K562 (cell line): ENCODE data around the gene KLHL28. TPM values are rescaled to one million over a fixed set of nuclear protein-coding genes. Genes with fewer than 3 reads are reported as not detected.

Experiments used
- E2F4 ChIP-seq: sonication (generic); formaldehyde crosslinking; IDR thresholded peaks from 2 replicates; pipeline ENCODE4 v1.8.0; 2022; ENCODE audit warnings: mild to moderate bottlenecking, low read depth, missing genetic modification reagents
- FIP1L1 ChIP-seq: fragments of 200-400 bp; formaldehyde crosslinking; IDR thresholded peaks from 2 replicates; pipeline ENCODE4 v1.6.1; 2018; ENCODE audit warnings: mild to moderate bottlenecking, low read depth, low read length; ENCODE audit not compliant: poor library complexity, severe bottlenecking
- GABPB1 ChIP-seq: sonication (generic); formaldehyde crosslinking; IDR thresholded peaks from 2 replicates; pipeline ENCODE4 v1.8.0; 2022; ENCODE audit warnings: mild to moderate bottlenecking, missing genetic modification reagents
- GATA2 ChIP-seq: sonication (generic); formaldehyde crosslinking; IDR thresholded peaks from 2 replicates; pipeline ENCODE4 v1.4.0; 2020; ENCODE audit warnings: mild to moderate bottlenecking, missing genetic modification reagents
- MCM3 ChIP-seq: fragments of 450-650 bp; IDR thresholded peaks from 2 replicates; pipeline ENCODE4 v1.6.1; 2016
- MTF1 ChIP-seq: fragments of 250-450 bp; sonication (Bioruptor Pico); IDR thresholded peaks from 2 replicates; pipeline ENCODE4 v1.9.0; 2021; ENCODE audit warnings: moderate library complexity, mild to moderate bottlenecking, inconsistent platforms, borderline replicate concordance
- NKRF ChIP-seq: fragments of 450-650 bp; IDR thresholded peaks from 2 replicates; pipeline ENCODE4 v1.6.1; 2016; ENCODE audit warnings: borderline replicate concordance
- RFX1 ChIP-seq: fragments of 450-650 bp; IDR thresholded peaks from 2 replicates; pipeline ENCODE4 v1.6.1; 2016; ENCODE audit warnings: mild to moderate bottlenecking, moderate library complexity
- TCF7L2 ChIP-seq: fragments of 150-350 bp; IDR thresholded peaks from 2 replicates; pipeline ENCODE4 v1.6.1; 2016; ENCODE audit warnings: low read depth, mild to moderate bottlenecking, low read length, moderate library complexity
- TFAM ChIP-seq: fragments of 250-450 bp; sonication (Bioruptor Pico); conservative IDR thresholded peaks from 2 replicates; pipeline ENCODE4 v1.5.0; 2021; ENCODE audit warnings: mild to moderate bottlenecking, moderate library complexity
- ZNF140 ChIP-seq: fragments of 250-450 bp; sonication (Bioruptor Pico); IDR thresholded peaks from 2 replicates; pipeline ENCODE4 v1.8.0; 2021; ENCODE audit warnings: moderate library complexity, mild to moderate bottlenecking, inconsistent platforms
- ZNF512 ChIP-seq: IDR thresholded peaks from 2 replicates; pipeline ENCODE4 v1.6.1; 2016; ENCODE audit warnings: missing genetic modification characterization, missing compliant biosample characterization
- ZNF586 ChIP-seq: fragments of 450-650 bp; formaldehyde crosslinking; conservative IDR thresholded peaks from 2 replicates; pipeline ENCODE4 v1.4.0; 2020; ENCODE audit warnings: mild to moderate bottlenecking, moderate library complexity
- ZZZ3 ChIP-seq: fragments of 450-650 bp; IDR thresholded peaks from 2 replicates; pipeline ENCODE4 v1.6.1; 2016; ENCODE audit warnings: antibody characterized with exemption, mild to moderate bottlenecking, moderate library complexity
- polyA plus RNA-seq, 8 experiments: library from polyadenylated mRNA; depleted of rRNA in 4 of 8; stranded (reverse) in 5 of 8; unstranded in 3 of 8; fragments of >200 nt; fragmentation: Nextera tagmentation in 2 of 8; fragmentation: Illumina TruSeq in 1 of 8; extraction: Ambion mirVana in 2 of 8; extraction: Trizol in 1 of 8; gene quantifications; 2 replicates each; pipeline versions ENCODE4 v1.2.1 to v1.2.3, GENCODE V29; 2011 to 2014; ENCODE audit warnings: inconsistent platforms in 1 of 8, missing spikeins in 1 of 8
- total RNA-seq, 7 experiments: library from RNA; depleted of rRNA in 6 of 7; stranded (reverse); fragments of >200 nt in 6 of 7; fragmentation: Illumina TruSeq in 2 of 7; extraction: Trizol in 2 of 7; gene quantifications; 2 replicates each; pipeline versions ENCODE4 v1.2.1 to v1.2.3, GENCODE V29; 2011 to 2021; ENCODE audit warnings: low replicate concordance in 1 of 7
- TF ChIP-seq, protein P1 (sequence below): fragments of 450-650 bp; conservative IDR thresholded peaks from 2 replicates; pipeline ENCODE4 v1.6.1; 2016; ENCODE audit warnings: missing genetic modification characterization, low read depth, mild to moderate bottlenecking, missing compliant biosample characterization, moderate library complexity
- TF ChIP-seq, protein P2 (sequence below): fragments of 250-450 bp; sonication (Bioruptor Pico); IDR thresholded peaks from 2 replicates; pipeline ENCODE4 v1.4.0; 2020; ENCODE audit warnings: borderline replicate concordance
- TF ChIP-seq, protein P3 (sequence below): sonication (generic); formaldehyde crosslinking; IDR thresholded peaks from 2 replicates; pipeline ENCODE4 v1.4.0; 2020; ENCODE audit warnings: mild to moderate bottlenecking, missing genetic modification reagents

The KLHL28 gene
- total and polyA plus RNA-seq, 9 of the 15 experiments (the other 6 are each of a cell fraction or from before 2014, with no cell fraction given) = 1.1 to 7.5 (median 4.7) TPM

DNA sequence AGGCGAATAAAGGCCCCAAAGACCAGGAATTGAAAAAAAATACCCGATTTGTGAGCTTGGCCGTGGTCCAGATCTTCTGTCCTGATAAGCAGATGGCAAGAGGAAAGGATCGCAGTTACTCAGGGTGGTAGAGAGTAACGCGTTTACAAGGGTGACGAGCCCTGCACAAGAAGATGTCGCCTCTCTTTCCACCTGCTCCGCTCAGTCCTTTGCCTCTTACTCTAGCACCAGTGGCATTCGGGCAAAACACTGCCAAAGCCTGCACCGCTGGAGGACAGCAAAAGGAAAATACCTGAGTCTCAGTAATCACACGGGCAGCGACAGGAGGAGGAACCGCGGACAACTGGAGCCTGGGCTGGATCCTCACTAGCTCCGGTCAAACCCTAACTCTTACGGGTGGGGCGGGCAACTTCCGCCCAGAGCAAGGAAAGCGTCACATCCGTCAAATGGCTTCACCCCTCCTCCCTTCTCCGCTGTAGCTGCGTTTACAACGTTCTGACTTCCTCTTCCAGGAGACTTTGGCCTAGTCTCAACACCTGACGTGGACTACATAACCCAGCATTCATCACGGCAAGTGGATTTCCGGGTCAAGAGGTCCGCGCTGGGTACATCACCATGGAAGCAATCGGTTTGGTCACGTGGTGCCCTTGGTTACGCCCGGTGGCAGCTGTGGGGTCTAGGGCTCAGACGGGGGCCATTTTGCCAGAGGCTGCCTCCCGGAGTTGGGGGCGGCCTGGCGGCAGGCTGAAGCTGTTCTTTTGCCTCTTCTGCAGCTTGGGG, at the start of gene KLHL28, which contains the start of gene TOGARAM1 (continued):
- TF ChIP-seq, protein P1, sequence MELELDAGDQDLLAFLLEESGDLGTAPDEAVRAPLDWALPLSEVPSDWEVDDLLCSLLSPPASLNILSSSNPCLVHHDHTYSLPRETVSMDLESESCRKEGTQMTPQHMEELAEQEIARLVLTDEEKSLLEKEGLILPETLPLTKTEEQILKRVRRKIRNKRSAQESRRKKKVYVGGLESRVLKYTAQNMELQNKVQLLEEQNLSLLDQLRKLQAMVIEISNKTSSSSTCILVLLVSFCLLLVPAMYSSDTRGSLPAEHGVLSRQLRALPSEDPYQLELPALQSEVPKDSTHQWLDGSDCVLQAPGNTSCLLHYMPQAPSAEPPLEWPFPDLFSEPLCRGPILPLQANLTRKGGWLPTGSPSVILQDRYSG (tag) = 0 out of 2 replicates have a peak, but pooled peaks have one; percentile 31
- peak; percentile 93 for TF ChIP-seq RFX1
- no peak; the same call in 1 of the 2 replicates for TF ChIP-seq NKRF
- TF ChIP-seq TFAM (CRISPR knock-in tag) = no peak
- TF ChIP-seq GATA2 (CRISPR knock-in tag) = no peak
- TF ChIP-seq MTF1 (CRISPR knock-in tag) = no peak
- TF ChIP-seq ZNF140 (CRISPR knock-in tag) = no peak
- peak; percentile 95 for TF ChIP-seq GABPB1 (CRISPR knock-in tag)
- no peak; the same call in 1 of the 2 replicates for TF ChIP-seq ZNF512 (tag)
- TF ChIP-seq FIP1L1 = no peak
- TF ChIP-seq MCM3 = no peak
- TF ChIP-seq, protein P2, sequence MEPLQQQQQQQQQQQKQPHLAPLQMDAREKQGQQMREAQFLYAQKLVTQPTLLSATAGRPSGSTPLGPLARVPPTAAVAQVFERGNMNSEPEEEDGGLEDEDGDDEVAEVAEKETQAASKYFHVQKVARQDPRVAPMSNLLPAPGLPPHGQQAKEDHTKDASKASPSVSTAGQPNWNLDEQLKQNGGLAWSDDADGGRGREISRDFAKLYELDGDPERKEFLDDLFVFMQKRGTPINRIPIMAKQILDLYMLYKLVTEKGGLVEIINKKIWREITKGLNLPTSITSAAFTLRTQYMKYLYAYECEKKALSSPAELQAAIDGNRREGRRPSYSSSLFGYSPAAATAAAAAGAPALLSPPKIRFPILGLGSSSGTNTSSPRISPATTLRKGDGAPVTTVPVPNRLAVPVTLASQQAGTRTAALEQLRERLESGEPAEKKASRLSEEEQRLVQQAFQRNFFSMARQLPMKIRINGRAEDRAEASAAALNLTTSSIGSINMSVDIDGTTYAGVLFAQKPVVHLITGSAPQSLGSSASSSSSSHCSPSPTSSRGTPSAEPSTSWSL = no peak
- no peak for TF ChIP-seq ZNF586 (CRISPR knock-in tag)
- TF ChIP-seq, protein P3, sequence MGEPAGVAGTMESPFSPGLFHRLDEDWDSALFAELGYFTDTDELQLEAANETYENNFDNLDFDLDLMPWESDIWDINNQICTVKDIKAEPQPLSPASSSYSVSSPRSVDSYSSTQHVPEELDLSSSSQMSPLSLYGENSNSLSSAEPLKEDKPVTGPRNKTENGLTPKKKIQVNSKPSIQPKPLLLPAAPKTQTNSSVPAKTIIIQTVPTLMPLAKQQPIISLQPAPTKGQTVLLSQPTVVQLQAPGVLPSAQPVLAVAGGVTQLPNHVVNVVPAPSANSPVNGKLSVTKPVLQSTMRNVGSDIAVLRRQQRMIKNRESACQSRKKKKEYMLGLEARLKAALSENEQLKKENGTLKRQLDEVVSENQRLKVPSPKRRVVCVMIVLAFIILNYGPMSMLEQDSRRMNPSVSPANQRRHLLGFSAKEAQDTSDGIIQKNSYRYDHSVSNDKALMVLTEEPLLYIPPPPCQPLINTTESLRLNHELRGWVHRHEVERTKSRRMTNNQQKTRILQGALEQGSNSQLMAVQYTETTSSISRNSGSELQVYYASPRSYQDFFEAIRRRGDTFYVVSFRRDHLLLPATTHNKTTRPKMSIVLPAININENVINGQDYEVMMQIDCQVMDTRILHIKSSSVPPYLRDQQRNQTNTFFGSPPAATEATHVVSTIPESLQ = no peak
- TF ChIP-seq ZZZ3 = no peak
- no peak for TF ChIP-seq TCF7L2
- TF ChIP-seq E2F4 (CRISPR knock-in tag) = no peak
